Peyer's patch (tissue), 4 donors: ENCODE measurements around the gene FNDC3B. TPM values are rescaled to one million over a fixed set of nuclear protein-coding genes. Genes with fewer than 3 reads are reported as not detected.

Source experiments
- DNase-seq, 3 donors: peaks; one replicate each; pipeline ENCODE4 v3.0.0-alpha.2; 2017 to 2019
- H3K27ac ChIP-seq, 4 donors: fragments of 200-600 bp; sonication (generic); one replicate each; pipeline ENCODE4 v1.5.1; 2016 to 2019
- H3K27me3 ChIP-seq, 2 donors: fragments of 200-600 bp; sonication (generic); one replicate each; pipeline ENCODE4 v1.5.1; 2019
- H3K36me3 ChIP-seq, 3 donors: fragments of 200-600 bp; sonication (generic); one replicate each; pipeline ENCODE4 v1.5.1; 2016 to 2019
- H3K4me1 ChIP-seq, 4 donors: fragments of 200-600 bp; sonication (generic); one replicate each; pipeline ENCODE4 v1.5.1; 2016 to 2019
- H3K4me3 ChIP-seq, 4 donors: fragments of 200-600 bp; sonication (generic); 1 replicate in 3 of 4; 2 replicates in 1 of 4; pipeline ENCODE4 v1.5.1; 2016 to 2019; ENCODE audit warnings: mild to moderate bottlenecking in 1 of 4
- H3K9me3 ChIP-seq, 4 donors: fragments of 200-600 bp; sonication (generic); one replicate each; pipeline ENCODE4 v1.5.1; 2016 to 2019; ENCODE audit warnings: mild to moderate bottlenecking in 1 of 4
- POLR2A ChIP-seq, 2 donors: fragments of 450-650 bp; IDR thresholded peaks; one replicate each; pipeline ENCODE4 v1.5.1; 2017; ENCODE audit warnings: antibody characterized with exemption in 2 of 2, mild to moderate bottlenecking in 2 of 2, moderate library complexity in 2 of 2
- total RNA-seq, 4 donors: library from RNA; depleted of rRNA; stranded (reverse); fragments of >200 nt; gene quantifications; one replicate each; pipeline ENCODE4 v1.1.0, GENCODE V29; 2016
- TF ChIP-seq, protein P1 (sequence below), 6 experiments: fragments of 450-650 bp in 4 of 6; fragments of 200-600 bp in 2 of 6; sonication (generic) in 1 of 6; IDR thresholded peaks; one replicate each; pipeline ENCODE4 v1.5.1; 2017 to 2019; ENCODE audit warnings: antibody characterized with exemption in 6 of 6, mild to moderate bottlenecking in 3 of 6, moderate library complexity in 1 of 6

FNDC3B gene
- total RNA-seq, 4 donors from 2014 or later = 28.7 to 74.3 (median 54.6) TPM

DNA sequence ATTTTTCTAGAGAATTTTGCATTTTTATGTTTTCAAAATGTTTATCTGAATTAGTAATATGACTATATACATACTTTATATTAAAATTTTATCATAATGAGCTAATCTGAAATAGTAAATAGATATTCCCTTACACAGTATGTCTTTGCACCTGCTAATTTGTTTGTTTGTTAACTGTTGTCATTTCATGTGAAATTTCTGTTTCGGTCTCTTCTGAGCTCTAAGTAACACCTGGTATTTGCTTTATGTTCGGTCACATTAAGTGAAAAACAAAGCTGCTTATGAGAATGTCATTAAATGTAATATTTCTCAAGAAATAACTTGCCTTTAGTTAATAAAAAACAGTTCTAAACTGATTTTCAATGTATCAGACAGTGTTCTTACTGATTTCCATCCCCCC, 61.1 kb downstream of the FNDC3B start:
- no peak overlapping the region for H3K4me3 ChIP-seq
- DNase-seq = no peak
- H3K9me3 ChIP-seq = no peaks in the 10 kb centered on the region
- TF ChIP-seq POLR2A (IDR thresholded peaks at IDR 0.05) = no peak
- TF ChIP-seq, protein P1, sequence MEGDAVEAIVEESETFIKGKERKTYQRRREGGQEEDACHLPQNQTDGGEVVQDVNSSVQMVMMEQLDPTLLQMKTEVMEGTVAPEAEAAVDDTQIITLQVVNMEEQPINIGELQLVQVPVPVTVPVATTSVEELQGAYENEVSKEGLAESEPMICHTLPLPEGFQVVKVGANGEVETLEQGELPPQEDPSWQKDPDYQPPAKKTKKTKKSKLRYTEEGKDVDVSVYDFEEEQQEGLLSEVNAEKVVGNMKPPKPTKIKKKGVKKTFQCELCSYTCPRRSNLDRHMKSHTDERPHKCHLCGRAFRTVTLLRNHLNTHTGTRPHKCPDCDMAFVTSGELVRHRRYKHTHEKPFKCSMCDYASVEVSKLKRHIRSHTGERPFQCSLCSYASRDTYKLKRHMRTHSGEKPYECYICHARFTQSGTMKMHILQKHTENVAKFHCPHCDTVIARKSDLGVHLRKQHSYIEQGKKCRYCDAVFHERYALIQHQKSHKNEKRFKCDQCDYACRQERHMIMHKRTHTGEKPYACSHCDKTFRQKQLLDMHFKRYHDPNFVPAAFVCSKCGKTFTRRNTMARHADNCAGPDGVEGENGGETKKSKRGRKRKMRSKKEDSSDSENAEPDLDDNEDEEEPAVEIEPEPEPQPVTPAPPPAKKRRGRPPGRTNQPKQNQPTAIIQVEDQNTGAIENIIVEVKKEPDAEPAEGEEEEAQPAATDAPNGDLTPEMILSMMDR (IDR thresholded peaks at IDR 0.05) = no peak
- H3K27me3 ChIP-seq = no peaks in the 10 kb centered on the region
- H3K4me1 ChIP-seq = peaks cover 0 to 34% (median 0%) of the 10 kb centered on the region in 4 donors
- H3K27ac ChIP-seq = no peak overlapping the region
- H3K36me3 ChIP-seq = no peaks in the 10 kb centered on the region

DNA sequence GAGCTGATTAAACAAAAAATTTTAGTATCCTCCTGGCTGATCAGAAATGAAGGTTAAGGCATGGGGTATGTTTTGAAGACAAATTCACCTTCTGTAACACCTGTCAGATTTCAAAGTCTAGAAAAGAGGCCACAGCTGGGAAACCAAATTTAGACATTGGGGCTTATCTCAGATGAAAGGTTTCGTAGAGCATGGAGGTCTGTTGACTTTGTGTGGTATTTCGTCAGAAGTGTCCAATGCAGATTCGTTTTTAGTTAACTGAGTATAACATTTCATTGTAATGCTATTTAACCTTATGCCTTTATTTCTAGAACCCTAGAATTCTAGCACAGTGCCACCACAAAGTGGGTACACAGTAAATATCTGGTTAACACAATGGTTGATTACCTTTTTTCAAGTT, 61.7 kb downstream of the FNDC3B start:
- DNase-seq = no peak
- no peaks in the 10 kb centered on the region for H3K36me3 ChIP-seq
- H3K27me3 ChIP-seq = no peaks in the 10 kb centered on the region
- H3K27ac ChIP-seq = no peak overlapping the region
- peaks cover 0 to 31% (median 0%) of the 10 kb centered on the region in 4 donors for H3K4me1 ChIP-seq
- H3K4me3 ChIP-seq = no peak overlapping the region
- TF ChIP-seq POLR2A (IDR thresholded peaks at IDR 0.05) = no peak
- TF ChIP-seq, protein P1 (IDR thresholded peaks at IDR 0.05) = no peak
- H3K9me3 ChIP-seq = no peaks in the 10 kb centered on the region

DNA sequence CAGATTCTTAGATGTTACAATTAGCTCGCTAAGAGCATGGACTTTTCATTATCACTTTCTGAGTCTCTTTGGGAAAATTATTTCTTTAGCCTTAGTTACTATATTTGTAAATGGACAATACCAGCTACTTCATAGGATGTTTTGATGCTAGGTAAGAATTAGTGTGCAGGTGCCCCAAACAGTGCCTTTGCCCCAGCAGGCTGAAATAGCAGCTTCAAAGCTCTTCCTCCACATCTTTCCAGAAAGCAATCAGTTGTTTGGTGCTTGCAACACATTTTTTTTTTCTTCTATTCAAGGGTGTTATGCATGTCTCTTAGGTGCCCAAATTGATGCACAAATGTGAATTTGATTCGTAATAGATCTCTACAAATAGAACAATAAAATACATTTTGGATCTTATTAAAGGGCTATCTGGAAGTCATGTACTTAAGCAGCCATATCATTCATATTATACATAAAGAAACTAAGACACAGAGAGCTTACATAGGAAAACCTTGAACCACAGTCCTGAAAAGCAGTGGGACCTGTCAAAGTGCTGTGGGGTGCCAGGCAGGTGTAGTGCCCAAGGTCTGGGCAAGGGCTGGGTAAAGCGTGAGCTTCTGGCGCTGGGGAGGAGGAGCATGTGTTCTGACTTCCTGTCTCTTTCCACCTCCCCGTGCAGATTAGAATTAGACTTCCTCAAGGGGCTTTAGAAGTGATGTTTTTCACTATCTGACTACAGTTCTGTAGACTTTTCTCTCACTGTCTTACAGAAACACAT, 62.9 kb downstream of the FNDC3B start:
- Histone ChIP-seq H3K36me3 (no peaks in the 10 kb centered on the region), H3K4me3 (no peak overlapping the region), H3K4me1 (peaks cover 0 to 22% (median 0%) of the 10 kb centered on the region in 4 donors), H3K27ac (no peak overlapping the region), H3K27me3 (no peaks in the 10 kb centered on the region), H3K9me3 (no peaks in the 10 kb centered on the region)
- TF ChIP-seq, protein P1 (IDR thresholded peaks at IDR 0.05) = no peak
- DNase-seq = peak in 2 of 3 donors; percentile 28 to 55

DNA sequence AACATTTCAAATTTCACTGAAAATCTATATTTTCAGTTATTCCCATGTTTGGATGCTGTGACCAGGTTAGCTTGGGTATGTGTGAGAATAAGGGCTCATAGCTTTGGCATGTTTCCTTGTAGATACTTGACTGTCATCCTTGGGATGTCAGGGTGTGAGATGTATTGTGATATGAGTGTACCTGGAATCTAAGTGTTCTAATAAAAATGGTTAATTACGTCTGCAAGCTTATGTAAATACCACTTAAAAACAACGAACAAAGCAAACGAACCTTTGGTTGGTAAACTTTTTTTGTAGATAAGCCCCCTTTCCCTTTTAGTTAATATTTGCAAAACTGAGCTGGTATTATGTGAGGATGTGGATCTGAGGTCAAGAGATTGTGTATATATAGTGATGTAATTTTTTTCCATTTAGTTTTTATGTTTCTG, 63.5 kb downstream of the FNDC3B start:
- DNase-seq = no peak
- H3K36me3 ChIP-seq = no peaks in the 10 kb centered on the region
- no peak overlapping the region for H3K4me3 ChIP-seq
- no peak overlapping the region for H3K27ac ChIP-seq
- TF ChIP-seq POLR2A (IDR thresholded peaks at IDR 0.05) = no peak
- TF ChIP-seq, protein P1 (IDR thresholded peaks at IDR 0.05) = no peak
- H3K27me3 ChIP-seq = no peaks in the 10 kb centered on the region
- no peaks in the 10 kb centered on the region for H3K9me3 ChIP-seq
- H3K4me1 ChIP-seq = peaks cover 0 to 17% (median 0%) of the 10 kb centered on the region in 4 donors

DNA sequence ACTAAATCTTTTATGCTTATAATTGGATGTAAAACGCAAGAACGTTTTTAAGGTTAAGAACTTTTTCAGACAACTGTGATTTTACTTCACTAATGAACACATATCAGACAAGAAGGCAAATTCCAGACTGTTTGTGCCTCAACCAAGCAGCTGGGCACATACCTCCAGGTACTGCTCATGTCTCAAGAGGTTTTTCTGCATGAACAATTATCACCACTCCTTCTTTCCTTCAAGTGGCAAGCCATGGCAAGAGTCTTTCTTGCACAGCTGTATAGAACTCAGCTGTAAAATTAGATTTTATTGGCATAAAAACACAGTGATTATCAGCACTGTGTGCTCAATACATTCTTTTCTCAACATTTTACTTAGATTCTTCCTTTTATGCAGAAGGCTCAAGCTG, 64.3 kb downstream of the FNDC3B start:
- Histone ChIP-seq H3K27me3 (no peaks in the 10 kb centered on the region), H3K4me1 (peaks cover 0 to 11% (median 0%) of the 10 kb centered on the region in 4 donors), H3K27ac (no peak overlapping the region), H3K4me3 (no peak overlapping the region), H3K9me3 (no peaks in the 10 kb centered on the region), H3K36me3 (no peaks in the 10 kb centered on the region)
- TF ChIP-seq POLR2A (IDR thresholded peaks at IDR 0.05) = no peak
- TF ChIP-seq, protein P1 (IDR thresholded peaks at IDR 0.05) = no peak
- DNase-seq = no peak
